Choroid plexus epithelial cell (primary cell): ENCODE data around the gene ROMO1.

ENCODE experiments used
- DNase-seq: peaks from one replicate; pipeline ENCODE4 v3.0.0-alpha.2; 2010; ENCODE audit warnings: low read depth
- H3K4me3 ChIP-seq: 2 replicates; pipeline ENCODE4 v1.5.1; 2011; ENCODE audit warnings: low read depth, mild to moderate bottlenecking, control low read depth, low read length, moderate library complexity
- TF ChIP-seq, protein P1 (sequence below): conservative IDR thresholded peaks from 2 replicates; pipeline ENCODE4 v1.5.1; 2011; ENCODE audit warnings: low read depth, mild to moderate bottlenecking, control low read depth, inconsistent platforms, low read length, moderate library complexity

ROMO1 gene

DNA sequence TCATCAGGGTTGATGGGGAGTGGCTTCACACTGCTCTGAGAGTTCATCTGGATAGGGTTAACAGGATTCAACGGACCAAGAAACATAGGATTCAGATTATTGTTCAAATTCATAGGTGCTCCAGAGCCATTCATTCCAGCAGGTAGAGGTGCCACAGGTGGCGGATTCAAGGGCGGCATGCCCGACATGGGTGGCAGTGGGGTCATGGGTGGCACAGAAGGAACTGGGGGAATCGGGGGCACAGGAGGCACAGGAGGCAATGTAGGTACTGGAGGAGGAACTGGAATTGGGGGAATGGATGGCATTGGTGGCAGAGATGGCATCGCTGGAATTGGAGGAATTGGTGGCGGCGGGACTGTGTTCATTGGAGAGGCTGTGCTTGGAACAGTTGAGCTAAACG lies 44.8 kb upstream of the ROMO1 start:
- no peak for DNase-seq
- TF ChIP-seq, protein P1, sequence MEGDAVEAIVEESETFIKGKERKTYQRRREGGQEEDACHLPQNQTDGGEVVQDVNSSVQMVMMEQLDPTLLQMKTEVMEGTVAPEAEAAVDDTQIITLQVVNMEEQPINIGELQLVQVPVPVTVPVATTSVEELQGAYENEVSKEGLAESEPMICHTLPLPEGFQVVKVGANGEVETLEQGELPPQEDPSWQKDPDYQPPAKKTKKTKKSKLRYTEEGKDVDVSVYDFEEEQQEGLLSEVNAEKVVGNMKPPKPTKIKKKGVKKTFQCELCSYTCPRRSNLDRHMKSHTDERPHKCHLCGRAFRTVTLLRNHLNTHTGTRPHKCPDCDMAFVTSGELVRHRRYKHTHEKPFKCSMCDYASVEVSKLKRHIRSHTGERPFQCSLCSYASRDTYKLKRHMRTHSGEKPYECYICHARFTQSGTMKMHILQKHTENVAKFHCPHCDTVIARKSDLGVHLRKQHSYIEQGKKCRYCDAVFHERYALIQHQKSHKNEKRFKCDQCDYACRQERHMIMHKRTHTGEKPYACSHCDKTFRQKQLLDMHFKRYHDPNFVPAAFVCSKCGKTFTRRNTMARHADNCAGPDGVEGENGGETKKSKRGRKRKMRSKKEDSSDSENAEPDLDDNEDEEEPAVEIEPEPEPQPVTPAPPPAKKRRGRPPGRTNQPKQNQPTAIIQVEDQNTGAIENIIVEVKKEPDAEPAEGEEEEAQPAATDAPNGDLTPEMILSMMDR, result no peak
- no peak overlapping the region for H3K4me3 ChIP-seq

DNA sequence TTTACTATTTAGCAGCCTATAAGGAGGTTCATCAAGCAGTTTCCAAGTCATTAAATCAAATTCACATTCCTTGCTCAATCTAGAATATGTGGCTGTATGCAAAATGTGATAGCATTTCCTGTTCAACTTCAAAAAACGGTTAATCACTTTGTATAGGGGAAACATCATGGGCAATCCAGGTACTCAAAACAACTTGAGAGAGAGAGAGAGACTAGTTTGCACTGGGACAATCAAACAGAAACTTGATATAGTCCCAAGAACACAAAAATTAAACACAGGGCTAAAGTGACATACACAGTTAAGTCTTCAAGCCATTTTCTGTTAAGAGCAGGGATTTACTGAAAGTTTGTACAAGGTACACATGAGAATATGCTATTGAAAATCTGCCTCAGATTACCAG lies 41.9 kb upstream of the ROMO1 start:
- TF ChIP-seq, protein P1, result no peak
- H3K4me3 ChIP-seq, result no peak overlapping the region
- no peak for DNase-seq

DNA sequence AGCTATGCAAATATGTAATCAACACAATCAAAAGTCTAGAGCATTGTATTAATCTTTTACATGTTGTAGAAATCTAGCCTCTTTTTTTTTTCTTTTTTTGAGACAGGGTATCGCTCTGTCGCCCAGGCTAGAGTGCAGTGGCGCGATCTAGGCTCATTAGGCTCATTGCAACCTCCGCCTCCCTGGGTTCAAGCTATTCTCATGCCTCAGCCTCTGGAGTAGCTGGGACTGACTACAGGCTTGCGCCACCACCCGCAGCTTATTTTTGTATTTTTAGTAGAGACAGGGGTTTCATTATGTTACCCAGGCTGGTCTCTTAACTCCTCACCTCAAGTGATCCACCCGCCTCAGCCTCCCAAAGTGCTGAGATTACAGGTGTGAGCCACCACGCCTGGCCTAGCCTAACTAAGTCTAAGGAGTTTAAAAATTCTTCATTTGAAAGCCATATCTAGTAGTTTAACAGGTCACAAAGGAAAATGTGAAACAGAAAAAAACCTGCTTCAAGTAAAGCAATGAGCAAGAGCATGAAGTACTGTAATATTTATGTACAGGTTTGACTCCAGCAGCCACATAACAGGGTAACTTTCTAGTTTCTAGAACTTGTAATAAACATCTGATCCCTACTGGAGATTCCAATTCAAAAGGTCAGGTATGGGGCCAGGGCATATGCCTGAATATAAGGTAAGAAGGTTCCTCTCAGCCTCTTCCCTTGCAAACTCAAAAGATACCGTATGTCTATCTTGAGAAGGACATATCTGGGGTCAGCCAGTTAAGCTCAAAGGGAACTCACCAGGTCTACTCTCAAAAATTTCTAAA lies 38.9 kb upstream of the ROMO1 start:
- no peak for DNase-seq
- TF ChIP-seq, protein P1, result no peak
- no peak overlapping the region for H3K4me3 ChIP-seq

DNA sequence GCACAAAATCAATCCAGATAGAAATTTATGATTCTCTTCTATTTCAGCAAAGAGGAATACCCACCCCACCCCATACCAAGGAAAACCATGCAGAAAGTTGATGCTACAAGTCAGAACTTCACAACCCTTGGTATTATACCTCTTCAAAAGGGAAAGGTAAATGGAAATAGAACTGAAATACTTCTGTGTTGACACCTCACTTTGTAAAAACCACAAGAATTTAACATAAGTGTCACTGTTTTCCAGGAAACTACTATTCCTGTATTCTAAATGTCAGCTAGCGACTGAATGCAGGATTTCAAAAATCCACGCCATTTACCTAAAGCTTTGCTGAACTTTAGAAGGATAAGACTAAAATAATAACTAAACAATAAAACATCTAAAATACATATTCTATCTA lies 38.2 kb upstream of the ROMO1 start:
- TF ChIP-seq, protein P1, result no peak
- peak; percentile 39 for DNase-seq
- no peak overlapping the region for H3K4me3 ChIP-seq

DNA sequence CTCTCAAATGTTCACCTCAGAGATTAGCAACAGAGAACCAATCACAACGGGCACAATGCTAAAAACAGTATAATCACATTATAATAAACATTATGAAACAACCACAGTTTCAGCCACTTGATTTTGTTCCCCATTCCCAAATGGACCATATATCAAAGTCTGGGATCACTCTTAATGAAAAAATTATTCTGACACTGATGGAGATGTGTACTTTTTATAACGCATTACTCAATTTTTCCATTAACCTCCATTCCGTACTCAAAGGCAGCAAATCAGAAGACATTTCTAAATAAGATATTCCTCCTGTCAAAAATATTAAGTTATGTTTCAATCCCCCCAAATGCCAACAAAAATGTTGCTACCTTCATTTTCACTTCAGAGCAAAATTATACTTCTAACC lies 37.3 kb upstream of the ROMO1 start:
- TF ChIP-seq, protein P1, result no peak
- DNase-seq, result no peak
- H3K4me3 ChIP-seq, result no peak overlapping the region

DNA sequence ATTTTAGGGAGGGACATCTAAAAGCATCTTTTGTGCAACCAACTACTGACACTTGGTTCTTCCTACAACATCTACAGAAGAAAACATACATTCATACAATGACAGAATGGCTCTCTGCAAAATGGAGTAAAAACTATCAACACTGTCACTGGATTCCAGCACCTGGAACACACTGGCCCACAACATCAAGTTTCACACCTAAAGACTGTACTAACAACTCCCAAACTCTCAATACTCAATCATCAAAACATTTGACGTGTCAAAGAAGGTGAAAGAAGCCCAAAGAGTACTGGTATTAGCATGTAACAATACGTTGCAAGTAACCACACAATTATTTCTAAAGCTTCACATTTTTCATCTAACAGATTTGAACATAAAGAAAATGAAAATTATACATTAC lies 36.7 kb upstream of the ROMO1 start:
- H3K4me3 ChIP-seq, result peak overlapping the region; percentile 77
- TF ChIP-seq, protein P1, result no peak
- no peak for DNase-seq
